LNCaP clone FGC (cell line): Measurements from ENCODE around the gene DYRK4.

Experiments
- DNase-seq: peaks from one replicate; pipeline ENCODE4 v3.0.0-alpha.2; 2011; ENCODE audit warnings: low read depth
- H3K4me3 ChIP-seq: 2 replicates; pipeline ENCODE4 v1.5.1; 2011; ENCODE audit warnings: mild to moderate bottlenecking, low read depth, low read length, control low read depth
- TF ChIP-seq, protein P1 (sequence below): IDR thresholded peaks from 2 replicates; pipeline ENCODE4 v1.5.1; 2012; ENCODE audit warnings: mild to moderate bottlenecking; ENCODE audit not compliant: control insufficient read depth, insufficient read depth; ENCODE audit errors: extremely low read depth

The DYRK4 gene

DNA sequence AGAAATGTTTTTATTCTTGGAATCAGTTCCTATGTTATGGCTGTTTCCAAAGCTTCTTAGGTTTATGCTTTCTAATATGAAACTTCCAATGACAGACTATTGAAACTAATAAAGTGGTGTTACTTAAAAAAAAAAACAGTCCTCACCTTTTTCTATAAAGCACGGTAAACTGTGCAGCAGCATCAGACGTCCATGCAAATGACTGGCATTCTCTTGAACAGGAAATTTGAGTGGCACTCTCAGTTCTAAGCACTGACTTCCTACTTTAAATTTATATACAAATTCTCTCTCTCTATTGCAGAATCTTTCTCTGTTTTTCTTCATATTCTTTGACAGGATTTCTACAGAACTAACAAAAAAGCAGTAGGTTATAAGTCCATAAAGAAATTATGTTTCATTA, 26.1 kb upstream of the DYRK4 start:
- TF ChIP-seq, protein P1, sequence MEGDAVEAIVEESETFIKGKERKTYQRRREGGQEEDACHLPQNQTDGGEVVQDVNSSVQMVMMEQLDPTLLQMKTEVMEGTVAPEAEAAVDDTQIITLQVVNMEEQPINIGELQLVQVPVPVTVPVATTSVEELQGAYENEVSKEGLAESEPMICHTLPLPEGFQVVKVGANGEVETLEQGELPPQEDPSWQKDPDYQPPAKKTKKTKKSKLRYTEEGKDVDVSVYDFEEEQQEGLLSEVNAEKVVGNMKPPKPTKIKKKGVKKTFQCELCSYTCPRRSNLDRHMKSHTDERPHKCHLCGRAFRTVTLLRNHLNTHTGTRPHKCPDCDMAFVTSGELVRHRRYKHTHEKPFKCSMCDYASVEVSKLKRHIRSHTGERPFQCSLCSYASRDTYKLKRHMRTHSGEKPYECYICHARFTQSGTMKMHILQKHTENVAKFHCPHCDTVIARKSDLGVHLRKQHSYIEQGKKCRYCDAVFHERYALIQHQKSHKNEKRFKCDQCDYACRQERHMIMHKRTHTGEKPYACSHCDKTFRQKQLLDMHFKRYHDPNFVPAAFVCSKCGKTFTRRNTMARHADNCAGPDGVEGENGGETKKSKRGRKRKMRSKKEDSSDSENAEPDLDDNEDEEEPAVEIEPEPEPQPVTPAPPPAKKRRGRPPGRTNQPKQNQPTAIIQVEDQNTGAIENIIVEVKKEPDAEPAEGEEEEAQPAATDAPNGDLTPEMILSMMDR: no peak
- no peak overlapping the region for H3K4me3 ChIP-seq
- no peak for DNase-seq

DNA sequence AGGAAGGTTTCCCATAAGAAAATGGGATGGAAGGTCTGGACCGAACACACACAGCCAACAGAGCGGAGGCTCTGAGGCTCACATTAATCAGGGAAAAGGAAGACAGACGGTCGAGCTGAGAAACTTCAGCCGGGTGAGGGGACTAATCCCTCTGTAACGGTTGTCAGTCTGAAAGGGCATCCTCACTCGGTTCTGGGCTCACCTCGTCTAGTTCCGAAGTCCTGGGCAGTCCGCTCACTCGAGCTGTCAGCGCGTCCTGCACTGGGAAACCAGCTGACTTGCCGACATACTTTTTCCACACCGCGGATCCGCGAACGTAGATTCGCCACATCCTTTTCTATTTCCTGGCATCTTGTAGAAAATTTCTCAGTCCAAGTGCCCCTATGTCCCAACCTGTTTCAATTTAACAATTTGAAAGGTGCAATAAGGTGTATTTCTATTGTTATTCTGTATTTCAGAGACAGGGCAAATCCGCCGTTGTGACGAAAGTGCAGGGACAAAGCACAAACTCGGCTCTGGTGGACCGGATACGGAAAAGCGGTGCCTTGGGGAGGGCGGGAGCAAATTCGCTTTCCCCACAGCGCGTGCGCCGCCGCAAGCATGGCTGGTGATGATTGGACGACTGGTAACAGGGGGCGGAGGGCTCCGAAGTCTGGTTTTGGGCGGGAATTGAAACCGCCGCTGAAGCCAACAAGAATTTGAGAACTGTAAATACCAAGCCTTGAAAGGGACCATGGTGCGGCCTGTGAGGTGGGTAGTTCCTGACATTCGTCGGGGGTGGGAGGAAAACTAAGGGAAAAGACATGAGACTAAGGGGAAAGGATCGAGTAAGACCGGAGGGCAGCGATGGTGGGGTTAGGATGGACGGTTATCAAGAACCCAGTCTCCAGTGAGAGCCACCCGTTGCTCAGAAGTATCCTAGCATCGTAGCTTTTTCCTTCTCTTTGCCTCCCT, 23.5 kb upstream of the DYRK4 start, which contains the start of gene RAD51AP1:
RAD51AP1 (plus strand) TSS at position 684 of the 954 bp plus-strand sequence; CDS start at position 734, 50 bp downstream.
- DNase-seq: peak; percentile 94
- TF ChIP-seq, protein P1: no peak

DNA sequence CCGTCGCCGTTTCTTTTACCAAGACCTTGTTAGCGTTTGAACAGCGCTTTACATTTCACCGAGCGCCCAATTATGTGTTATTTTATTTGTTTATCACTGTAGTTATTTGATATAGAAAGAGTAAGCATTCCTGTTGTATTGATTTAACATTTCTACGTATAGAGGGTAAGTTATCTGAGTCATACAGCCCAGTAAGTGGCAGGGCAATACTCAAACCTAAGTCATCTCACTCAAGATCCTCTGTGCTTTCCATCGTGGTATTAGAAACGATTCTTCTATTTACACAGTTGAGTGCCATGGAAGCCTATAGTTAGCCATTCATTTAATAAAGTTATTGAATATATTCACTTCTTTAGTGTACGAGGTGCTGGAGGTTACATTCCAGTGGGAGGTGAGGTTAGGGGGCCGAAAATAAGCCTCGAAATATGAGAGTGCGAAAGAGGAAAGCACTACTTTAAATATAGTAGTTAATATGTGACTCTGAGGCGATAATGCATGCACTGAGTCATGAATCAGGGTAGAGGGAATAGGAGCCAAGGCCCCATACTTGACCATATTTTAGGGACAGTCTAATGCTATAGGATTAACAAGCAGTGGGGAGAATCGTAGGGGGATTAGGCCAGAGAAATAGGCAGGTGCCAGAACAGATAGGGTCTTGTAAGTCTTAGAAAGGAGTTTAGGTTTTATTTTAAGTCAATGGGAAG, 22.7 kb upstream of the DYRK4 start:
- DNase-seq: no peak
- TF ChIP-seq, protein P1: no peak
- H3K4me3 ChIP-seq: peak overlapping the region; percentile 91

More for the DNA sequence above, 23.5 kb upstream of the DYRK4 start, which contains the start of gene RAD51AP1:
- peak within 1 kb of the TSS; percentile 91 for H3K4me3 ChIP-seq

DNA sequence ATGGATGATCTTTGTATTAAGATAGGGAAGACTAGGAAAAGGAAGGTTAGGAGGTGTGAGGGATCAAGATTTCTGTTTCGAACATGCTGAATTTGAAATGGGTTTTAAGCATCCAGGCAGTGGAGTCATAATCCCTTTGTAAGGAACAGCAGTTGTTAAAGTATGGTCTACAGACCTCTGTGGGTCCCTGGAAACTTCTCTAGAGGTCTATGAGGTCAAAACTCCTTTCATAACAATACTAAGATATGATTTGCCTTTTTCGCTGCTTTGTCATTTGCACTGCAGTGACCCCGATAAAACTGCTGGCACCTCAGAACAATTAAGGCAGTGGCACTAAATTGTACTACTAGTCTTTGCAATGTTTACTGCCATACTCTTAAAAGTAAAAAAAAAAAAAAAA, 21.8 kb upstream of the DYRK4 start:
- TF ChIP-seq, protein P1: no peak
- DNase-seq: no peak
- peak overlapping the region; percentile 91 for H3K4me3 ChIP-seq

DNA sequence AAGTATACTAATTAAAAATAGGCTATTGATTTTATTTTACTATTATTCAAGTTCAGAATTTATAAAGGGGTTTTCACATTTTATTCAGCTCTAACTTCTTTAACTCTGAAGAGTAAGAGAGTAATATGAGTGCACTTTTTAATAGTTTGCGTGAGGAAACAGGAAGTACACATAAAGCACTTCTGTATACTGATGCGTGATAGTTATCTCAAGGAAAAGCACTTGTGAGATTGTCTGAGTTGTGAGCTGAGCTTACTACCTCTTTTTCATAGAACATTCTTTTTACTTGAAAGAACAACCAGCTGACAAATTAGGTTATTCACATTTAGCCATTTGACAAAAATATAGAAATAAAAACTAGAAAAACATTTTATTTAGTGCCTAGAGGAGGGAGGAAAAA, 21.4 kb upstream of the DYRK4 start:
- DNase-seq: no peak
- TF ChIP-seq, protein P1: no peak
- H3K4me3 ChIP-seq: peak overlapping the region; percentile 91

DNA sequence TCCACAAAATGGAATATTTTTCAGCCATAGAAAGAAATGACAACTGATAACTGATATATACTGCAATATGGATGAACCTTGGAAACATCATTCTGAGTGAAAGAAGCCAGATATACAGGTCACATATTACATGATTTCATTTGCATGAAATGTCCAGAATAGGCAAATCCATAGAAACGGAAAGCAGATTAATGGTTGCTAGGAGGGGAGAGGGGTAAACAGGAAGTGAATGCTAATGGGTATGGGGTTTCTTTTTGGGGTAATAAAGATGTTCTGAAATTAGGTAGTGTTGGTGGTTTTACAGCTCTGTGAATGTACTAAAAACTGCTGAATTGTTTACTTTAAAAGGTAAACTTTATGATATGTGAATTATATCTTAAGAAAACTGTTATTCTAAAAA, 16.8 kb upstream of the DYRK4 start:
- TF ChIP-seq, protein P1: no peak
- H3K4me3 ChIP-seq: no peak overlapping the region
- DNase-seq: no peak
